Measurements from ENCODE around the gene ENOSF1. TPM values are rescaled to one million over a fixed set of nuclear protein-coding genes. Genes with fewer than 3 reads are reported as not detected.

The ENOSF1 gene
- total and polyA plus RNA-seq, 8 donors: 27.1 to 69.2 (median 46.7) TPM

DNA sequence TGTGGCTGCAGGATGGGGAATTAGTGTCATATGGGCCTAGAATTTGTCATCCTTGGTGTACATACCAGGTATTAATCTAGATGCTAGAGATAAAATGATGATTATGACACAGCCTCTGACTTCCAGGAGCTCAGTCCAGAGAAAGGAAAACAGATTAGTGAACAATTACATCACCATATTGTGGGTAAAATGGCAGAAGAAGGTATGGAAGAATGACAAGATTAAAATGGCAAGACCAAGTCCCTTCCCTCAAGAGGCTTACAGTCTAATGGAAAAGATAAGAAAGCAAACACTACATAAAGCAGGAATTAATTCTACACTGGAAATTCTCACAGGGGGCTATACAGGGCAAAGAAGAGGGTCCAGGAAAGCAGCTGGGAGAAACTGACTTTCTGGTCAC lies 80.9 kb downstream of the ENOSF1 start:
- no peaks in the 10 kb centered on the region for H3K4me1 ChIP-seq
- H3K27ac ChIP-seq: no peak overlapping the region
- H3K9me3 ChIP-seq: no peaks in the 10 kb centered on the region
- H3K4me3 ChIP-seq: no peak overlapping the region
- H3K27me3 ChIP-seq: no peaks in the 10 kb centered on the region
- intact Hi-C loops (cut with DNase I): no loop called here
- TF ChIP-seq, protein P1, sequence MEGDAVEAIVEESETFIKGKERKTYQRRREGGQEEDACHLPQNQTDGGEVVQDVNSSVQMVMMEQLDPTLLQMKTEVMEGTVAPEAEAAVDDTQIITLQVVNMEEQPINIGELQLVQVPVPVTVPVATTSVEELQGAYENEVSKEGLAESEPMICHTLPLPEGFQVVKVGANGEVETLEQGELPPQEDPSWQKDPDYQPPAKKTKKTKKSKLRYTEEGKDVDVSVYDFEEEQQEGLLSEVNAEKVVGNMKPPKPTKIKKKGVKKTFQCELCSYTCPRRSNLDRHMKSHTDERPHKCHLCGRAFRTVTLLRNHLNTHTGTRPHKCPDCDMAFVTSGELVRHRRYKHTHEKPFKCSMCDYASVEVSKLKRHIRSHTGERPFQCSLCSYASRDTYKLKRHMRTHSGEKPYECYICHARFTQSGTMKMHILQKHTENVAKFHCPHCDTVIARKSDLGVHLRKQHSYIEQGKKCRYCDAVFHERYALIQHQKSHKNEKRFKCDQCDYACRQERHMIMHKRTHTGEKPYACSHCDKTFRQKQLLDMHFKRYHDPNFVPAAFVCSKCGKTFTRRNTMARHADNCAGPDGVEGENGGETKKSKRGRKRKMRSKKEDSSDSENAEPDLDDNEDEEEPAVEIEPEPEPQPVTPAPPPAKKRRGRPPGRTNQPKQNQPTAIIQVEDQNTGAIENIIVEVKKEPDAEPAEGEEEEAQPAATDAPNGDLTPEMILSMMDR (IDR thresholded peaks at IDR 0.05): no peak
- FAIRE-seq: no peak
- DNase-seq: no peak
- H3K36me3 ChIP-seq: no peaks in the 10 kb centered on the region
- ATAC-seq: no peak

DNA sequence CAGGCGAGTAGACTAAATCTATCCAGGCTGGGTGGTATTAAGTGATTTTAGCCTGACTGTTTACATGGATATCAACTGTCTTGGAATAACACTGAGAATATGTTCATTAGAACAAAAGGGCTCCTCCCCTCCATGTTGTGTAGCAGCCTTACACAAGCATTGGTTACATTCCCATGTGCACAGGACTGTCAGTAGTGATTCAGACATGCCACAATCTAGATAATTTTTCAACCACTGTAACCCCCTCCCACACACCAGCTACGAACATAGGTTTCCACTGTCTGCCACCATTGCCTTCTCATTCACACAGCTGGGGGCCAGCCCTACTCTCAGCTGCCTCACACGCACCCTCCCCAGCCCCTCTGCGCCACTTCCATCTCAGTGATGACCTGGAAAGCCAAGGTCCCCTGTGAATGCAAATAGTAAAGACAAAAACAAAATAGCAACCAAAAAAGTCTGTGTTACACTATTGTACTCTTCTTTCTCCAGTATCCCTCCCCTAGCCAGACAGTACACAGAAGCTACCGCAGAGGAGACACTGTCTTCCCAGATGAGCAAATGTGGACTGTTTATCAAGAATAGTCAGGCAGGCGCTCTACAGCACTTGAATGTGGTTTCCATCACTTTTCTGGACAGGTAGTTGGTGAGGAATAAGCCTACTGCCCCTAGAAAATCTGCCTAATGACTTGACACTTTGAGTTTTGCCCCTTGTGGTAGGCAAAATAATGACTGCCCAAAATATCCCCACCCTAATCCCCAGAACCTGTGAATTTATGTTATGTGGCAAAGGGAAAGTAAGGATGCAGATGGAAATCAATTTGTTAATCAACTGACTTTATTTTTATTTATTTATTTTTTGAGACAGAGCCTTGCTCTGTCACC lies 82.9 kb downstream of the ENOSF1 start:
- intact Hi-C loops (cut with DNase I): loop anchor here in 2 of 3 donors (10.0 kb wide), 1 partner anchor 205 kb away; no protein-coding TSS in a partner anchor
- no peak for FAIRE-seq
- WGBS, 2 donors: 85 to 90% methylated on average over 6 of the region's 6 CpGs
- no peak for ATAC-seq
- no peak for DNase-seq
- Histone ChIP-seq H3K9me3 (no peaks in the 10 kb centered on the region), H3K4me1 (no peaks in the 10 kb centered on the region), H3K27me3 (no peaks in the 10 kb centered on the region), H3K4me3 (no peak overlapping the region), H3K36me3 (no peaks in the 10 kb centered on the region), H3K27ac (no peak overlapping the region)
- TF ChIP-seq, protein P1 (IDR thresholded peaks at IDR 0.05): no peak

DNA sequence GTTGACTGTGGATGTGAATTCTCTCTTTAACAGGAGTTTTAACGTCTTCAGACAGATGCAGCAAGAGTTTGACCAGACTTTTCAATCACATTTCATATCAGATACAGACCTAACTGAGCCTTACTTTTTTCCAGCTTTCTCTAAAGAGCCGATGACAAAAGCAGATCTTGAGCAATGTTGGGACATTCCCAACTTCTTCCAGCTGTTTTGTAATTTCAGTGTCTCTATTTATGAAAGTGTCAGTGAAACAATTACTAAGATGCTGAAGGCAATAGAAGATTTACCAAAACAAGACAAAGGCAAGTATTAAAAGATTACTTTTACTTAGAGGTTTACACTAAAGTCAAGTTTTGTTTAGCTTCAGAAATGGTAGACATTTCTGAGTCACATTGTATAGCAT lies 85.2 kb downstream of the ENOSF1 start:
- no peak overlapping the region for H3K4me3 ChIP-seq
- no peaks in the 10 kb centered on the region for H3K9me3 ChIP-seq
- no peaks in the 10 kb centered on the region for H3K4me1 ChIP-seq
- intact Hi-C loops (cut with DNase I): loop anchor here in 2 of 3 donors (10.0 kb wide), 1 partner anchor 208 kb away; no protein-coding TSS in a partner anchor
- no peaks in the 10 kb centered on the region for H3K27me3 ChIP-seq
- WGBS, 2 donors: 61 to 70% methylated on average over 2 of the region's 2 CpGs
- TF ChIP-seq, protein P1 (IDR thresholded peaks at IDR 0.05): no peak
- H3K27ac ChIP-seq: no peak overlapping the region
- FAIRE-seq (no peak), ATAC-seq (no peak), DNase-seq (no peak)
- no peaks in the 10 kb centered on the region for H3K36me3 ChIP-seq

DNA sequence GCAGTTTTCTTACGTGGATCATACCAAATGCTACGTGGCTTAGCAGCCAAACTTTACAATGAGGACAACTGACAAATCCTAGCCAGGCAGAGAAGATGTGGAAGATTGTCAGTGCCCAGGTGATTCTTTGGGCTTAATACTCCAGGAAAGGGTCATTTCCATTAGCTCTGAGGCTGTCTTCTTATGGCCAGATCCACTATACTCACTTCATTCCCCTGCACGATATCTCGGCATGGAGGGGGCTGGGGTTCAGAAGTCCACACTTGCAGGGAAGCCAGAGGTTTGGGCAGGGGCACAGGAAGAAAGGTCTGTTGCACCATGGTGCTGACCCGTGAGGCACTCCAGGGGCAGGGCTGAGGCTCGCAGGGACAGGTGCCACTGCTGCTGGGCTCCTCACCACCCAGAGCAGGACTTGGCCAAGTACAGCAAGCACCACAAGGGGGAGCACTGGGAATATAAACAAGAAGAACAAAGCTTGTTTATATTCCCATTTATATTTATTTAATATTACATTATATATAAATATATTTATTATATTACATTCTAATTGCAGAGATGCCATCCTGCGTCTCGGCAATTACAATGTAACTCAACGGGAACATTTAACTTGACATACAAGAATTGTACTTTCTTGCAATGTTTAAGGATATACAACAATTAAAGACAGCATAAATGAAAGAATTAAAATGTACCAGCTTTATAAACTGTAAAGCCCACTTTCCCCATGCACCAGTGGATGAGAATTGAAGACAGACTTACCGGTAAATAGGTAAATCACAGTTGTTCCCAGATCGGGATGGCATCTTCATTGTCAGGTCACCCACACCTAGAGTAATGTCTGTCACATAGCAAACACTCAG lies 88.4 kb downstream of the ENOSF1 start:
- Histone ChIP-seq H3K27me3 (no peaks in the 10 kb centered on the region), H3K36me3 (no peaks in the 10 kb centered on the region), H3K4me1 (no peaks in the 10 kb centered on the region), H3K4me3 (no peak overlapping the region), H3K27ac (no peak overlapping the region), H3K9me3 (no peaks in the 10 kb centered on the region)
- no peak for FAIRE-seq
- peak; percentile 53 to 83 (median 71) for DNase-seq
- intact Hi-C loops (cut with DNase I): loop anchor here in 2 of 3 donors (10.0 kb wide), 1 partner anchor 211 kb away; no protein-coding TSS in a partner anchor
- TF ChIP-seq, protein P1 (IDR thresholded peaks at IDR 0.05): peak; percentile 46 to 77 (median 64)
- peak; percentile 82 to 96 (median 92) for ATAC-seq
- WGBS, 2 donors: 39 to 48% methylated on average over 11 of the region's 11 CpGs
